Renal cortex interstitium (tissue), 11 donors: Measurements from ENCODE around the gene NINJ1. TPM values are rescaled to one million over a fixed set of nuclear protein-coding genes. Genes with fewer than 3 reads are reported as not detected.
"Not testable (repeated sequence)": the region's sequence is repeated elsewhere in the genome, so short reads cannot be mapped to it uniquely, and the experiment has no call there.

Experiments
- DNase-seq, 11 donors: peaks; one replicate each; pipeline ENCODE4 v3.0.0-alpha.2; 2013; ENCODE audit warnings: low read depth in 9 of 11, low spot score in 4 of 11; ENCODE audit errors: extremely low read depth in 1 of 11
- polyA plus RNA-seq, 3 donors: library from polyadenylated mRNA; unstranded; fragments of 120-200 nt; gene quantifications; one replicate each; pipeline ENCODE4 v1.2.1, GENCODE V29; 2013; ENCODE audit not compliant: insufficient read length in 3 of 3

The NINJ1 gene
- polyA plus RNA-seq, 3 donors: 35.2 to 49.1 (median 46.8) TPM

- no peak for DNase-seq
These were observed 19.1 kb downstream of the NINJ1 start for GRCh38 chr9:93114984-93115335.

GRCh38 chr9:93114169-93114983 lies 19.7 kb downstream of the NINJ1 start:
- no peak for DNase-seq

GRCh38 chr9:93112864-93113389 lies 21.1 kb downstream of the NINJ1 start:
- no peak for DNase-seq

- DNase-seq: no peak
These were observed 21.8 kb downstream of the NINJ1 start for GRCh38 chr9:93112116-93112863.

- no peak for DNase-seq
These were observed 22.5 kb downstream of the NINJ1 start for GRCh38 chr9:93111371-93112115.

- no peak for DNase-seq
These were observed 23.1 kb downstream of the NINJ1 start for GRCh38 chr9:93111001-93111370.

GRCh38 chr9:93110311-93110855 lies 23.7 kb downstream of the NINJ1 start:
- no peak for DNase-seq

GRCh38 chr9:93108291-93109041 lies 25.6 kb downstream of the NINJ1 start:
- no peak for DNase-seq

GRCh38 chr9:93107825-93108161 lies 26.3 kb downstream of the NINJ1 start:
- no peak for DNase-seq

GRCh38 chr9:93107151-93107824 lies 26.8 kb downstream of the NINJ1 start:
- no peak for DNase-seq

- DNase-seq: no peak
These were observed 28.4 kb downstream of the NINJ1 start for GRCh38 chr9:93105620-93106019.

- not testable (repeated sequence) for DNase-seq
These were observed 33.0 kb downstream of the NINJ1 start for GRCh38 chr9:93101086-93101485.

GRCh38 chr9:93100276-93100636 lies 33.8 kb downstream of the NINJ1 start:
- no peak for DNase-seq

- DNase-seq: no peak
These were observed 34.3 kb downstream of the NINJ1 start for GRCh38 chr9:93099551-93100275.

- DNase-seq: peak in 1 of 11 donors; percentile 20
These were observed 35.7 kb downstream of the NINJ1 start for GRCh38 chr9:93098236-93098946.

GRCh38 chr9:93097511-93098201 lies 36.4 kb downstream of the NINJ1 start:
- no peak for DNase-seq
